GM18861 (cell line): ENCODE data around the gene FAM234B.

Source experiments
- ATAC-seq: cut with Tn5 transposase; IDR thresholded peaks from one replicate; pipeline ENCODE4 v1.9.1; 2021; ENCODE audit not compliant: unreplicated experiment

FAM234B gene

DNA sequence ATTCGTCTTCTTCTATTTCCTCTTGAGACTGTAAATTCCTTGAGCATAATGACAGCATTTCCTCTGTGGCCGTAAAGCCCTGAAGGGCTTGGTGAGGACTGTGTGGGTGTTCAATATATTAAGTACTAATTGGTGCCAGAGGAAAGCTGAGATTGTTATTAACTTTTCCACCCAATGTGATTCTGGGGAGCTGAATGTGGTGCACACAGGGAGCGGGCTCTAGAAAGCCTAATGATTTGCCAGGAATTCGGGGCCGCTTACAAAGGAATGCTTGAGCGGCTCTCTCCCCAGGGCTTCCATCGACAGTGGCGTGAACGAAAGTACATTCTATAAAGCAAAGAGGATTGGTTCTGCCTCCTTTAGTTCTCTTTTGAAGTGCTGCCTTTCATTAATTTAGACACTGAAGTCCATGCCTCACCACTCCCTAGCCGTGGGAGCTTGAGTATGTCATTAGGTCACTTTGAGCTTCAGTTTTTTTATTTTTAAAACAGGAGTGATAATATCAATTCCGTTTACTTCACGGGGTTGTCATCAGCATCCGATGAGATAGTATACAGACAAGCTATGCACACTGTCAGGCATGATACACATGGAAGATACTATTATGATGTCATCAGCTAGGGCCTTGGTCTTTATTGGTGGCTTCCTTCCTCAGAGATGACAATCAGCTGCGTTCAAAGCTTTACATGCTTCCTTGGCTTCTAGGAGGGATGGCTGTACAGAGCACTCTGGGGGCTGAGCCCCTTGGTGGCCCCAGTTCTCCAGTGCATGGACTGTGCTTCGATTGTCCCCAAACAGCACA, 70.3 kb downstream of the FAM234B start:
- no peak for ATAC-seq

DNA sequence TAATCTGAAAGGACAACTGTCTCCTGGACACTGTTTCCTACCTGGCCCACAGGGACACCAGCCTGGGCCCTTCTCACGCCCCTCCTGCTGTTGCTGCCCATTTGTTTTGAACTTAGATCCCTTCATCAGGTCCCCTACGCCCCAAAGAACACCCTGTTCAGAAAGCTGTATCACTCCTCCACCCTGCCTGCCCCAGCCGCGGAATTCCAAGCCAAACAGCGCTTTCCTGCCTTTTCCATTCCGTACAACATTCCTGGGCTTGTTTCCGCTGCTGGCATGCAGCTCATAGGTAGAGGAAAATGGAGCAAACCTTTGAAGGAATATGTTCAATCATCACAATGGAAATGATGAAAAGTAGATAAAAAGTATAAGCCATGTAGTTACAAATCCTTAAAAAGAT, 72.1 kb downstream of the FAM234B start:
- no peak for ATAC-seq

DNA sequence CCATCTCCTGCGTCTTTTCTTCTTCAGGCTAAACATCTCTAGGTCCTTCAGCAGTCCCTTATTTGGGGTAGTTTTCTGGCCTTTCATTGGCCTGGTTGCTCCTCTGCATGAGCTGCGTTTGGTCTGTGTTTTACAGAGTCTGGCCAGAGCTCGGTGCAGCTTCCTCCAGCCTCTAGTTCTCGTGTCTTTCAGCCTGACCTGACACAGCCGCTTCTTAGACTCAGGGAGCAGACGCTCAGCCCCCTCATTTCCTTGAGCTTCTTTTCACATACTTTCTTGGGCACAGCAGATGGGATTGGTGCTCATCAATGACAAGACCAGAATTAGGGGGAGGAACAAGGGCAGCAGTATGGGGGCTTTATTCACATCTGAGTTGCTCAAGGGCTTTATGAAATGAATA, 72.8 kb downstream of the FAM234B start:
- ATAC-seq, result no peak

DNA sequence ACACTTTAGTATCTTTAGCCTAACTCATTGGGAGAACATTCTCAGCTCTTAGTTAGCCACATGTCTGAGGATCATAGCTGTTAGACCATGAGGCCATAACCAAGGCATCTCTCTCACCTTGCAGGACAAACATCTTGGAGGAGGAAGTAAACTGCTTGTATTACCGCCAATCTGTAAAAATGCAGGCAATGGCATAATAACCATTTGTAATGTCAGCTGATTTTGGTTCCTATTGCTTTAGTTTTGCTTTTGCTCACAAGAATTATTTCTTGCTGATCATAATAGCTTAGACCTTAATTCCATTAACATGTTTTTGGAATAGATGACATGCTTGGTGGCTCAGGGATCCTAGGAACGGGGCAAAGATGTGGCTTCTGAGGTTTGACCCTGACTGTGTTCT, 75.6 kb downstream of the FAM234B start:
- no peak for ATAC-seq

DNA sequence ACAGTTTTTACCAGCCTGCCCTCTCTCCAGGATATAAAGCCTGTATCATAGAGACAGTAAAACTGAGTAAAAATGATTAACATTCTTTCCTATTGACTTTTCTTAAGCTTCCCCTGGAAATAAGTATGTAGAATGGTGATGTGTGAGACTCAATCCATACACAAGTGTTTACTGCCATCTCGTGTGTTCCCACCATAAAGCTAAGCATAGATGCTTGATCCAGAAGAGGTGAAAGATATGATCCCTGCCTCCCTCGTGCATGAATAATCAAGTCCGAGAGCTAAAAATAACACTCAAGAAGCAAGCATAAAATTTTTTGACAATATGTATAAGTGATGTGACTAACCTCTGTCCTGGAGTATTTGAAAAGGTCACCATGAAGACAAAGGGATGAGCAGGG, 76.2 kb downstream of the FAM234B start:
- ATAC-seq, result no peak

DNA sequence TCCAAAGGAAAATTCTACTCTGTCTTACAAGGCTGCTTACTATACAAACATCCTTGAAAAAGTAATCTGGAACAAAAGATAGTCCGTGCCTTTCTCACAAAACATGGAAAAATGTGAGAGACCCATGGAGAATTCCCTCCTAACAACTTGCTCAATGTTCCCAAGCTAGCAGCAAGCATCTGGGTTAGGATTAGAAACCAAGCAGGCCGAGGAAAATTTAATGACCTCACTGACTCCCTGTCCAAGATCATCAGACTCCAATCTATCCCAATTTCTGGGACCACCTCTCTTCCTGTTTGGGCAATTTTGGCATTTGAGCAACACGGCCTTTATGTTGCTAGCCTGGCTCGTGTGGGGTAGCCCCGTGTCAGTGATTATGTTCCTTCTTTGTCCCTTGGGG, 77.4 kb downstream of the FAM234B start:
- no peak for ATAC-seq

DNA sequence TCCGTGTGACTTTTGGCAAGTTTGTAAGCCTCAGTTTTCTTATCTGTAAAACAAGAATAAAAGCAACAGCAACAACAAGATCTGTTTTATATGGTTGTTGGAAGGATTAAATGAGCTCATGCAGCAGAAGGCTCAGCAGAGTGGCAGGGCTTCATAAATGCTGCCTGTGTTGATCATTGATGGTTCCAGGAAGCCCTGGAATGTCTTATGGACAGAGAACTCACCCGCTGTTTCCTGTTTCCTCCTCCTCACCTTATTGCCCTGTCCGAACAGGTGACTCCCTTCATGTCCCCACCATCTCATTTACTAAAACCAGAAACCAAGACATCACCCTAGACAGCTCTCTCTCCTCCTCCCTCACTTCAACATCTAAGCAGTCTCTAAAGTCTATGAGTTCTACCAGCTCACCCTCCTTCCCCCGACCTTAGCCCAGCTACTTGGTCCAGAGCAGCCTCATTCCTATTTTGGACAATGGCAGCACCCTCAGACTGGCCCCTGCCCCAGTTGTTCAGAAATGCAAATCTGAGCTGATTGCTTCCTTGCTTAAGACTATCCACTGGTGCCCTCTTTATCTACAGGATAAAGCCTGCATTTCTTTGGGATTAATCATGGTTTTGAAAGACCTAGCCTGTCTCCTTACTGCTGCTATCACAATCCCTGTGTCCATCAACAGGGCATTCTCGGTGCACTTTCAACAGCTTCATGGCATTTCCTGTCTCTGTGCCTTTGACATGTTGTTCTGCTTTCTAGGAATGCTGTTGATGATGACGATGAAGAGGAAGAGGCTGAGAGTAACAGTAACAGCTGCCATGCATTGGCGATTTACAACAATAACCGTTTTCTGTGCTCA, 80.7 kb downstream of the FAM234B start:
- ATAC-seq, result no peak

DNA sequence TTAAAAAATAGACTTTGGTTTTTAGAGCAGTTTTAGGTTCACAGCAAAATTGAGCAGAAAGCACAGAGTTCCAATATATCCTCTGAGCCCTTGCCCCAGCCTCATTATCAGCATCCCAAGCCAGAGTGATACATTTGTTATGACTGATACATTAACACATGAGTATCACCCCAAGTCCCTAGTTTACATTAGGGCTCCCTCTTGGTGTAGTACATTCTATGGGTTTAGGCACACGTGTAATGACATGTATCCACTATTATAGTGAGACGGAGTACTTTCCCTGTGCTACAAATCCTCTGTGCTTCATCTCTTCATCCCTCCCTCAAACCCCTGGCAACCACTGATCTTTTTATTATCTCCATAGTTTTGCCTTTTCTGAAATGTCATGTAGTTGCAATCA, 81.8 kb downstream of the FAM234B start:
- ATAC-seq, result no peak

DNA sequence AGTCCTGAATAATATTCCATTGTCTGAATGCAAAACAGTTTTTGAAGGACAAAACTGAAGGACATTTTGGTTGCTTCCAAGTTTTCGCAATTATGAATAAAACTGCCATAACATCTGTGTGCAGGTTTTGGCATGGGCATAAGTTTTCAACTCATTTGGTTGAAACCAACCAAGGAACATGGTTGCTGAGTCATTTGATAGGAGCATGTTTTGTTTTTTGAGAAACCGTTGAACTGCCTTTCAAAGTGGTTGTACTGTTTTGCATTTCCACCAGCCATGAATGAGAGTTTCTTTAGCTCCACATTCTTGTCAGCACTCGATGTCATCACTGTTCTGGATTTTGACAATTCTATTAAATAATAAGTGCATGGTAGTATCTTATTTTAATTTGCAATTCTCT, 82.3 kb downstream of the FAM234B start:
- no peak for ATAC-seq

DNA sequence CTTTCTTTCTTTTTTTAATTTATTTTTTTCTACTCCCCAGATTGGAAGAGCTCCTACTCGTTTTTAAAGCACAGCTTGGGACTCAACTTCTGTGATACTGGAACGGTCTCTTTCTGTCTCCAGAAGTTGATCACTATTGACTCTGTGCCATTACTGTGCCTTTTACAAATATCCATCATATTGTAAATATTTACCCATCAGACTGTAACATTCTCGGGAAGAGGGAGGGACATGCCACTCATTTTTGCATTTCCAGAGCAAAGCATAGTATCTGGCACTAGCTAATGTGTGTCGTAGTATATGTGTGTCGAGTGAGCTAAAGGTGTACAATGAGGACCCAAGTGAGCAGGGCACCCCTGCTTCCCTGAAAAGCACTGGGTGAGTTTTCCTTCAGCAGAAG, 83.3 kb downstream of the FAM234B start:
- no peak for ATAC-seq

DNA sequence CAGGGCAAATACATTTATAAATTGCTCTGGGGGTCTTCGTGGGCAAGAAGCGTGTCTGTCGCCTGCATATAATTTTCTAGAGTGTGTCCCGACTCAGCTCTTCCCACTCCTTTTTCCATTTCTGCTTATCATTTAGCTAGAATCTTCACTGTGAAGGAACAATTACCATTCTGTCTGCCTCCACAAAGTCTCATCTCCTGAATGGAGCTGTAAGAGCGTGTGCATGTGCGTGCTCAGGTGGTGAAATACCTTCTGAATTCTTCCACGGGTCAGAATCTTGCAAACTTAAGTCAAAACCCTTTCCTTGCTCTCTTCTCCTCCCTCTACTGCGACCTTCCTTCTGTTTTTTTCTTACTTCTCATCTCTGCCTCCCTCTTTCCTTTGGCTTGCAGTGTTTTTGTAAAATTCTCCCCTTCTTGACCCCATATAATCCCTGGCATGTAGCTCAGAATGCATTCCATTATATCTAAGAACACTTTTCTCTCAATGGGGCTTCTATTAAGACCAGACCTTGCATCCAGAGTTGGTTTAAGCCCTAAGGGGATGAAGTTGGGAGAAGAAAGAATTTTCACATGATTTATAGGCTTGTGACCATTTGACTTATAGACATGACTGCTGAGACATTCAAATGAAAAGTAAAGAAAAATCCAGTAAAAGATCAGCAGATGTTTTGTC, 84.2 kb downstream of the FAM234B start:
- ATAC-seq, result no peak

DNA sequence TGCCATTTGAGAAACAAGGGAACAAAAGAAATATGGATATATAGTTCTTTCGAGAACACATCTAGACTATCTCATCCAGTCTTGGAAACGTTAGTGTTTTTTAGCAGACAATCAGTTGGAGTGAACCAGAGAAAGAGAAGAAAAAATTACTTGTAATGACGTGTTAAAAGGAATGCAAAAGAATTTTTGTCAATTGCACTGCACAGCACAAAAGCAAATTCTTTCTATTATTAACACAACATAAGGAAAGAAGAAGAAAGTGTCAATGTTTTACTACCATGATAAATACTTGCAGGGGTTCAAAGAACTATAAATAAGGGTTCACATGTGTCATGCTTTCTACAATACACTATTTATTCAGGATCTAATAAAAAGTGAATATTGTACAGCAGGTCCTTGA, 86.8 kb downstream of the FAM234B start:
- ATAC-seq, result no peak
